WTC11 (cell line): ENCODE results near the gene FAM107B. TPM values are rescaled to one million over a fixed set of nuclear protein-coding genes. Genes with fewer than 3 reads are reported as not detected.

ENCODE experiments used
- ATAC-seq: fragments of 200-7000 bp; cut with Tn5 transposase; 2 replicates; pipeline ENCODE4 v1.10.0; 2021; ENCODE audit warnings: mild to moderate bottlenecking, moderate library complexity
- CTCF ChIA-PET: fragments of 300-600 bp; sonication (Branson Sonifier 250); formaldehyde crosslinking; loops from one replicate; lab custom pipeline; 2021; ENCODE audit warnings: antibody characterized with exemption; lab: Charles Lee
- POLR2A ChIA-PET: fragments of 350-600 bp; sonication (Branson Sonifier 250); formaldehyde crosslinking; loops from one replicate; lab custom pipeline; 2021; ENCODE audit warnings: antibody characterized with exemption; lab: Charles Lee
- DNase-seq: peaks from one replicate; pipeline ENCODE4 v3.0.0; 2021; ENCODE audit warnings: low spot score
- H3K27ac Mint-ChIP-seq: 2 replicates; pipeline ENCODE4 v1.8.0; 2021; ENCODE audit warnings: mixed read lengths
- H3K27me3 Mint-ChIP-seq: 2 replicates; pipeline ENCODE4 v1.8.0; 2021; ENCODE audit warnings: low read depth, mild to moderate bottlenecking, moderate library complexity, mixed read lengths
- H3K36me3 Mint-ChIP-seq: 2 replicates; pipeline ENCODE4 v1.8.0; 2021; ENCODE audit warnings: mixed read lengths
- H3K4me1 Mint-ChIP-seq: 2 replicates; pipeline ENCODE4 v1.8.0; 2022; ENCODE audit warnings: mixed read lengths
- H3K4me3 Mint-ChIP-seq: 2 replicates; pipeline ENCODE4 v1.8.0; 2021; ENCODE audit warnings: mild to moderate bottlenecking, moderate library complexity, mixed read lengths
- H3K9me3 Mint-ChIP-seq: 2 replicates; pipeline ENCODE4 v1.8.0; 2021; ENCODE audit warnings: mixed read lengths
- ATF1 ChIP-seq: sonication (generic); formaldehyde crosslinking; IDR thresholded peaks from 2 replicates; pipeline ENCODE4 v1.8.1; 2023; ENCODE audit warnings: mild to moderate bottlenecking, moderate library complexity, missing genetic modification reagents
- ATF2 ChIP-seq: sonication (generic); formaldehyde crosslinking; IDR thresholded peaks from 2 replicates; pipeline ENCODE4 v1.8.1; 2022; ENCODE audit warnings: low read depth, missing genetic modification reagents, borderline replicate concordance
- CREB1 ChIP-seq: sonication (generic); formaldehyde crosslinking; IDR thresholded peaks from 2 replicates; pipeline ENCODE4 v1.8.0; 2023; ENCODE audit warnings: mild to moderate bottlenecking, missing genetic modification reagents
- CTCF ChIP-seq: fragments of 200-600 bp; IDR thresholded peaks from 2 replicates; pipeline ENCODE4 v1.8.0; 2022; ENCODE audit warnings: antibody characterized with exemption
- FOXP1 ChIP-seq: sonication (generic); formaldehyde crosslinking; IDR thresholded peaks from 2 replicates; pipeline ENCODE4 v1.8.0; 2022; ENCODE audit warnings: missing genetic modification reagents, mild to moderate bottlenecking, moderate library complexity, borderline replicate concordance
- IRF2 ChIP-seq: sonication (generic); formaldehyde crosslinking; IDR thresholded peaks from 2 replicates; pipeline ENCODE4 v1.8.0; 2022; ENCODE audit warnings: low read depth, missing genetic modification reagents, borderline replicate concordance
- MLX ChIP-seq: sonication (generic); formaldehyde crosslinking; IDR thresholded peaks from 2 replicates; pipeline ENCODE4 v1.8.1; 2023; ENCODE audit warnings: mild to moderate bottlenecking, missing genetic modification reagents, moderate library complexity
- MXD4 ChIP-seq: fragments of 250-450 bp; sonication (Bioruptor Pico); IDR thresholded peaks from 2 replicates; pipeline ENCODE4 v1.8.0; 2021; ENCODE audit warnings: mild to moderate bottlenecking, moderate library complexity, borderline replicate concordance
- NR3C1 ChIP-seq: sonication (generic); formaldehyde crosslinking; conservative IDR thresholded peaks from 2 replicates; pipeline ENCODE4 v1.8.1; 2023; ENCODE audit warnings: low read depth, mild to moderate bottlenecking, missing genetic modification reagents
- OVOL2 ChIP-seq: fragments of 250-450 bp; sonication (Bioruptor Pico); IDR thresholded peaks from 2 replicates; pipeline ENCODE4 v1.9.0; 2021; ENCODE audit warnings: mild to moderate bottlenecking, borderline replicate concordance
- PRDM15 ChIP-seq: sonication (generic); formaldehyde crosslinking; IDR thresholded peaks from 2 replicates; pipeline ENCODE4 v1.8.0; 2022; ENCODE audit warnings: missing genetic modification reagents
- RORB ChIP-seq: fragments of 250-450 bp; sonication (Bioruptor Pico); IDR thresholded peaks from 2 replicates; pipeline ENCODE4 v1.9.0; 2021; ENCODE audit warnings: mild to moderate bottlenecking
- SOX15 ChIP-seq: fragments of 250-450 bp; sonication (Bioruptor Pico); IDR thresholded peaks from 2 replicates; pipeline ENCODE4 v1.9.0; 2021; ENCODE audit warnings: mild to moderate bottlenecking
- STAT6 ChIP-seq: sonication (generic); formaldehyde crosslinking; conservative IDR thresholded peaks from 2 replicates; pipeline ENCODE4 v1.8.1; 2023; ENCODE audit warnings: mild to moderate bottlenecking, low read depth, missing genetic modification reagents, moderate library complexity
- TP53 ChIP-seq: sonication (generic); formaldehyde crosslinking; IDR thresholded peaks from 2 replicates; pipeline ENCODE4 v1.8.1; 2023; ENCODE audit warnings: mild to moderate bottlenecking, missing genetic modification reagents
- ZNF232 ChIP-seq: sonication (generic); formaldehyde crosslinking; IDR thresholded peaks from 2 replicates; pipeline ENCODE4 v1.8.0; 2022; ENCODE audit warnings: mild to moderate bottlenecking, missing genetic modification reagents
- ZNF281 ChIP-seq: sonication (generic); formaldehyde crosslinking; IDR thresholded peaks from 2 replicates; pipeline ENCODE4 v1.8.0; 2023; ENCODE audit warnings: mild to moderate bottlenecking, missing genetic modification reagents
- ZSCAN18 ChIP-seq: fragments of 250-450 bp; sonication (Bioruptor Pico); IDR thresholded peaks from 2 replicates; pipeline ENCODE4 v2.1.2; 2022; ENCODE audit warnings: mild to moderate bottlenecking, moderate library complexity
- total RNA-seq: library from RNA; stranded (reverse); gene quantifications from 3 replicates; pipeline ENCODE4 v1.2.3, GENCODE V29; 2021

The FAM107B gene
- total RNA-seq, 1 experiment from 2014 or later: 22.4 TPM

- TF ChIP-seq PRDM15 (CRISPR knock-in tag): no peak
- TF ChIP-seq MXD4 (CRISPR knock-in tag): no peak
- TF ChIP-seq RORB (CRISPR knock-in tag): no peak
- no peak for TF ChIP-seq OVOL2
- no peak for TF ChIP-seq TP53 (CRISPR knock-in tag)
- TF ChIP-seq STAT6: no peak
- TF ChIP-seq SOX15 (CRISPR knock-in tag): no peak
- TF ChIP-seq, all 79 proteins: peak for 0
Measured at GRCh38 chr10:14567421-14567820, 207.3 kb downstream of the FAM107B start (continued).

- CTCF ChIA-PET: no interaction called here
- Mint-ChIP-seq H3K4me3 (no peak overlapping the region), H3K4me1 (peaks cover 17% of the 10 kb centered on the region), H3K27me3 (0 out of 2 replicates have a peak, but pooled peaks cover 2% of the 10 kb centered on the region), H3K36me3 (peaks cover 24% of the 10 kb centered on the region), H3K9me3 (peaks cover 15% of the 10 kb centered on the region), H3K27ac (no peak overlapping the region)
- DNase-seq (no peak), ATAC-seq (no peak)
- POLR2A ChIA-PET: no interaction called here
- TF ChIP-seq ZNF232 (no peak), MLX (CRISPR knock-in tag) (no peak), CREB1 (CRISPR knock-in tag) (no peak), ZSCAN18 (CRISPR knock-in tag) (no peak), ATF2 (no peak), CTCF (no peak), PRDM15 (CRISPR knock-in tag) (no peak), NR3C1 (CRISPR knock-in tag) (no peak), IRF2 (CRISPR knock-in tag) (no peak), FOXP1 (no peak), ZNF281 (no peak), ATF1 (no peak)
Measured at GRCh38 chr10:14566498-14566897, 208.2 kb downstream of the FAM107B start.
